Activated CD8-positive, alpha-beta T cell treated with anti-CD3 and anti-CD28 coated beads for 36 hours (primary cell): ENCODE results near the gene HMGCS2. TPM values are rescaled to one million over a fixed set of nuclear protein-coding genes. Genes with fewer than 3 reads are reported as not detected.

Experiments used
- ATAC-seq: fragments of 200-7000 bp; cut with Tn5 transposase; one replicate; pipeline ENCODE4 v1.10.0; 2021; ENCODE audit warnings: mild to moderate bottlenecking, moderate library complexity
- CTCF ChIA-PET: fragments of 350-600 bp; sonication (Branson Sonifier 250); formaldehyde crosslinking; loops from one replicate; lab custom pipeline; 2021; ENCODE audit warnings: antibody characterized with exemption; lab: Charles Lee
- POLR2A ChIA-PET: fragments of 350-600 bp; sonication (Branson Sonifier 250); formaldehyde crosslinking; loops from one replicate; lab custom pipeline; 2021; ENCODE audit warnings: antibody characterized with exemption; lab: Charles Lee
- DNase-seq: peaks from one replicate; pipeline ENCODE4 v3.0.0-alpha.2; 2020
- H3K27ac Mint-ChIP-seq: one replicate; pipeline ENCODE4 v1.8.0; 2021; ENCODE audit warnings: mild to moderate bottlenecking, mixed read lengths
- H3K27me3 Mint-ChIP-seq: one replicate; pipeline ENCODE4 v1.8.0; 2021; ENCODE audit warnings: mixed read lengths
- H3K36me3 Mint-ChIP-seq: one replicate; pipeline ENCODE4 v1.8.0; 2021; ENCODE audit warnings: low read depth, mixed read lengths
- H3K4me1 Mint-ChIP-seq: one replicate; pipeline ENCODE4 v1.8.0; 2021; ENCODE audit warnings: low read depth, mixed read lengths
- H3K4me3 Mint-ChIP-seq: one replicate; pipeline ENCODE4 v1.8.0; 2021; ENCODE audit warnings: mild to moderate bottlenecking, moderate library complexity, mixed read lengths
- H3K9me3 Mint-ChIP-seq: one replicate; pipeline ENCODE4 v1.8.0; 2021; ENCODE audit warnings: mixed read lengths
- CTCF ChIP-seq: fragments of 200-600 bp; IDR thresholded peaks from one replicate; pipeline ENCODE4 v1.8.0; 2022; ENCODE audit warnings: antibody characterized with exemption, mild to moderate bottlenecking
- intact Hi-C: fragments of 100-400 bp; cut with micrococcal nuclease; formaldehyde crosslinking; loops from one replicate; pipeline ENCODE4 v1.10.0; 2022
- total RNA-seq, 2 experiments: library from RNA; stranded (reverse); gene quantifications; one replicate each; pipeline ENCODE4 v1.2.3, GENCODE V29; 2021

Gene HMGCS2
- total RNA-seq, 2 experiments from 2014 or later, result not detected

- TF ChIP-seq CTCF, result no peak
- ChIA-PET POLR2A (no interaction called here), CTCF (interaction anchor here (0.7 to 1.5 kb wide), 2 partner anchors 25 to 102 kb away, joined by 3 to 4 read pairs; no protein-coding TSS in a partner anchor)
- H3K4me3 Mint-ChIP-seq, result no peak overlapping the region
- intact Hi-C loops, result no loop called here
- H3K36me3 Mint-ChIP-seq, result no peaks in the 10 kb centered on the region
- H3K4me1 Mint-ChIP-seq, result peaks cover 18% of the 10 kb centered on the region
- H3K27ac Mint-ChIP-seq, result no peak overlapping the region
- peaks cover 2% of the 10 kb centered on the region for H3K27me3 Mint-ChIP-seq
- no peaks in the 10 kb centered on the region for H3K9me3 Mint-ChIP-seq
- DNase-seq (no peak), ATAC-seq (no peak)
Observed at GRCh38 chr1:119784191-119784781, 15.6 kb upstream of the HMGCS2 start.

GRCh38 chr1:119783354-119784185 is 14.9 kb upstream of the HMGCS2 start:
- CTCF ChIA-PET, result interaction anchor here (0.7 to 1.5 kb wide), 3 partner anchors 14 to 102 kb away, joined by 3 to 4 read pairs (median 3); no protein-coding TSS in a partner anchor
- POLR2A ChIA-PET, result no interaction called here
- no peak for TF ChIP-seq CTCF
- Mint-ChIP-seq H3K36me3 (no peaks in the 10 kb centered on the region), H3K9me3 (no peaks in the 10 kb centered on the region), H3K27me3 (peaks cover 2% of the 10 kb centered on the region), H3K27ac (no peak overlapping the region), H3K4me3 (no peak overlapping the region), H3K4me1 (peaks cover 18% of the 10 kb centered on the region)
- DNase-seq, result no peak
- intact Hi-C loops, result no loop called here
- no peak for ATAC-seq

GRCh38 chr1:119782631-119783325 is 14.1 kb upstream of the HMGCS2 start:
- Mint-ChIP-seq H3K9me3 (no peaks in the 10 kb centered on the region), H3K4me1 (peaks cover 18% of the 10 kb centered on the region), H3K4me3 (no peak overlapping the region), H3K36me3 (no peaks in the 10 kb centered on the region), H3K27ac (no peak overlapping the region), H3K27me3 (peaks cover 2% of the 10 kb centered on the region)
- ATAC-seq (peak; percentile 51), DNase-seq (no peak)
- ChIA-PET CTCF (interaction anchor here (1.5 kb wide), 2 partner anchors 15 to 103 kb away, joined by 3 read pairs; no protein-coding TSS in a partner anchor), POLR2A (no interaction called here)
- no peak for TF ChIP-seq CTCF
- intact Hi-C loops, result no loop called here

- no peak for DNase-seq
- Mint-ChIP-seq H3K4me3 (no peak overlapping the region), H3K27me3 (peaks cover 2% of the 10 kb centered on the region), H3K4me1 (peaks cover 16% of the 10 kb centered on the region), H3K9me3 (no peaks in the 10 kb centered on the region), H3K27ac (no peak overlapping the region), H3K36me3 (no peaks in the 10 kb centered on the region)
- ChIA-PET CTCF (no interaction called here), POLR2A (no interaction called here)
- no peak for ATAC-seq
- no peak for TF ChIP-seq CTCF
- intact Hi-C loops, result no loop called here
Observed at GRCh38 chr1:119781434-119782210, 12.9 kb upstream of the HMGCS2 start.
